HepG2 (cell line): ENCODE measurements around the gene ITIH1. TPM values are rescaled to one million over a fixed set of nuclear protein-coding genes. Genes with fewer than 3 reads are reported as not detected.

Experiments used
- CAMTA2 ChIP-seq: sonication (generic); formaldehyde crosslinking; IDR thresholded peaks from 2 replicates; pipeline ENCODE4 v1.4.0; 2020; ENCODE audit warnings: mild to moderate bottlenecking, missing genetic modification reagents, borderline replicate concordance
- DMAP1 ChIP-seq: IDR thresholded peaks from 2 replicates; pipeline ENCODE4 v1.6.1; 2016
- ETV6 ChIP-seq: sonication (generic); formaldehyde crosslinking; conservative IDR thresholded peaks from 2 replicates; pipeline ENCODE4 v1.4.0; 2020; ENCODE audit warnings: missing genetic modification reagents
- GTF2F1 ChIP-seq: fragments of 150-350 bp; IDR thresholded peaks from 2 replicates; pipeline ENCODE4 v1.6.1; 2014; ENCODE audit warnings: low read length
- GTF3A ChIP-seq: sonication (generic); formaldehyde crosslinking; conservative IDR thresholded peaks from 2 replicates; pipeline ENCODE4 v1.4.0; 2020; ENCODE audit warnings: mild to moderate bottlenecking, missing genetic modification reagents
- HDAC6 ChIP-seq: fragments of 200-600 bp; sonication (generic); IDR thresholded peaks from 2 replicates; pipeline ENCODE4 v1.7.0; 2017; ENCODE audit warnings: mild to moderate bottlenecking, antibody characterized with exemption, low read length, low read depth
- HHEX ChIP-seq: IDR thresholded peaks from 2 replicates; pipeline ENCODE4 v1.6.1; 2016; ENCODE audit warnings: control low read depth
- KDM2A ChIP-seq: sonication (generic); formaldehyde crosslinking; IDR thresholded peaks from 2 replicates; pipeline ENCODE4 v1.4.0; 2020; ENCODE audit warnings: low read depth, missing genetic modification reagents, borderline replicate concordance
- MXI1 ChIP-seq: IDR thresholded peaks from 3 replicates; pipeline ENCODE4 v1.6.1; 2012; ENCODE audit warnings: low read depth, low read length, inconsistent platforms, borderline replicate concordance
- NR2F2 ChIP-seq: IDR thresholded peaks from 2 replicates; pipeline ENCODE4 v1.6.1; 2012; ENCODE audit warnings: low read depth, inconsistent platforms, borderline replicate concordance
- RBM39 ChIP-seq: fragments of 200-400 bp; formaldehyde crosslinking; IDR thresholded peaks from one replicate; pipeline ENCODE4 v1.6.1; 2018; ENCODE audit warnings: antibody characterized with exemption, mild to moderate bottlenecking, low read depth, low read length; ENCODE audit not compliant: poor library complexity, severe bottlenecking
- RFX1 ChIP-seq: fragments of 450-650 bp; IDR thresholded peaks from 2 replicates; pipeline ENCODE4 v1.6.1; 2017
- RNF2 ChIP-seq: fragments of 450-650 bp; conservative IDR thresholded peaks from 2 replicates; pipeline ENCODE4 v1.6.1; 2016; ENCODE audit warnings: low read depth
- ZBTB38 ChIP-seq: sonication (generic); formaldehyde crosslinking; IDR thresholded peaks from 2 replicates; pipeline ENCODE4 v1.5.1; 2020; ENCODE audit warnings: mild to moderate bottlenecking, missing genetic modification reagents
- ZBTB7B ChIP-seq: sonication (generic); formaldehyde crosslinking; IDR thresholded peaks from 2 replicates; pipeline ENCODE4 v1.4.0; 2020; ENCODE audit warnings: missing genetic modification reagents
- ZFP41 ChIP-seq: sonication (generic); formaldehyde crosslinking; IDR thresholded peaks from 2 replicates; pipeline ENCODE4 v1.4.0; 2020; ENCODE audit warnings: mild to moderate bottlenecking, missing genetic modification reagents, borderline replicate concordance
- ZIK1 ChIP-seq: sonication (generic); formaldehyde crosslinking; IDR thresholded peaks from 2 replicates; pipeline ENCODE4 v1.5.0; 2020; ENCODE audit warnings: mild to moderate bottlenecking, low read depth, missing genetic modification reagents, borderline replicate concordance
- ZNF160 ChIP-seq: sonication (generic); formaldehyde crosslinking; IDR thresholded peaks from 2 replicates; pipeline ENCODE4 v1.8.0; 2022; ENCODE audit warnings: mild to moderate bottlenecking, inconsistent platforms, missing genetic modification reagents
- ZNF530 ChIP-seq: sonication (generic); formaldehyde crosslinking; IDR thresholded peaks from 2 replicates; pipeline ENCODE4 v1.5.0; 2020; ENCODE audit warnings: low read depth, mild to moderate bottlenecking, missing genetic modification reagents
- ZSCAN31 ChIP-seq: sonication (generic); formaldehyde crosslinking; IDR thresholded peaks from 2 replicates; pipeline ENCODE4 v1.5.0; 2020; ENCODE audit warnings: low read depth, mild to moderate bottlenecking, missing genetic modification reagents
- ZSCAN9 ChIP-seq: IDR thresholded peaks from 2 replicates; pipeline ENCODE4 v1.6.1; 2016; ENCODE audit warnings: borderline replicate concordance
- polyA plus RNA-seq, 8 experiments: library from polyadenylated mRNA; depleted of rRNA in 3 of 8; stranded (reverse) in 7 of 8; unstranded in 1 of 8; fragments of >200 nt; fragmentation: Illumina TruSeq in 4 of 8; extraction: Trizol in 4 of 8; gene quantifications; 2 replicates each; pipeline versions ENCODE4 v1.2.1 to v1.2.3, GENCODE V29; 2011 to 2016; ENCODE audit warnings: low read depth in 4 of 8, missing spikeins in 1 of 8, mixed read lengths in 1 of 8; ENCODE audit not compliant: insufficient read depth in 1 of 8
- total RNA-seq, 5 experiments: library from RNA; depleted of rRNA; stranded (reverse); fragments of >200 nt; fragmentation: Illumina TruSeq; extraction: Trizol; gene quantifications; 2 replicates each; pipeline ENCODE4 v1.2.3, GENCODE V29; 2016; ENCODE audit warnings: low read depth in 1 of 5
- TF ChIP-seq, protein P1 (sequence below): sonication (generic); formaldehyde crosslinking; IDR thresholded peaks from 2 replicates; pipeline ENCODE4 v1.5.0; 2020; ENCODE audit warnings: mild to moderate bottlenecking, missing genetic modification reagents
- TF ChIP-seq, protein P2 (sequence below): sonication (generic); formaldehyde crosslinking; IDR thresholded peaks from 2 replicates; pipeline ENCODE4 v1.5.1; 2020; ENCODE audit warnings: missing genetic modification reagents, mild to moderate bottlenecking, borderline replicate concordance
- TF ChIP-seq, protein P3 (sequence below): sonication (generic); formaldehyde crosslinking; IDR thresholded peaks from 2 replicates; pipeline ENCODE4 v1.5.0; 2020; ENCODE audit warnings: missing genetic modification reagents
- TF ChIP-seq, protein P4 (sequence below): IDR thresholded peaks from 2 replicates; pipeline ENCODE4 v1.6.1; 2016; ENCODE audit warnings: missing genetic modification reagents, missing compliant biosample characterization

Gene ITIH1
- total and polyA plus RNA-seq, 2 of the 13 experiments (the other 11 are each of a cell fraction or from before 2014, with no cell fraction given) = 12.3 to 19.6 TPM

DNA sequence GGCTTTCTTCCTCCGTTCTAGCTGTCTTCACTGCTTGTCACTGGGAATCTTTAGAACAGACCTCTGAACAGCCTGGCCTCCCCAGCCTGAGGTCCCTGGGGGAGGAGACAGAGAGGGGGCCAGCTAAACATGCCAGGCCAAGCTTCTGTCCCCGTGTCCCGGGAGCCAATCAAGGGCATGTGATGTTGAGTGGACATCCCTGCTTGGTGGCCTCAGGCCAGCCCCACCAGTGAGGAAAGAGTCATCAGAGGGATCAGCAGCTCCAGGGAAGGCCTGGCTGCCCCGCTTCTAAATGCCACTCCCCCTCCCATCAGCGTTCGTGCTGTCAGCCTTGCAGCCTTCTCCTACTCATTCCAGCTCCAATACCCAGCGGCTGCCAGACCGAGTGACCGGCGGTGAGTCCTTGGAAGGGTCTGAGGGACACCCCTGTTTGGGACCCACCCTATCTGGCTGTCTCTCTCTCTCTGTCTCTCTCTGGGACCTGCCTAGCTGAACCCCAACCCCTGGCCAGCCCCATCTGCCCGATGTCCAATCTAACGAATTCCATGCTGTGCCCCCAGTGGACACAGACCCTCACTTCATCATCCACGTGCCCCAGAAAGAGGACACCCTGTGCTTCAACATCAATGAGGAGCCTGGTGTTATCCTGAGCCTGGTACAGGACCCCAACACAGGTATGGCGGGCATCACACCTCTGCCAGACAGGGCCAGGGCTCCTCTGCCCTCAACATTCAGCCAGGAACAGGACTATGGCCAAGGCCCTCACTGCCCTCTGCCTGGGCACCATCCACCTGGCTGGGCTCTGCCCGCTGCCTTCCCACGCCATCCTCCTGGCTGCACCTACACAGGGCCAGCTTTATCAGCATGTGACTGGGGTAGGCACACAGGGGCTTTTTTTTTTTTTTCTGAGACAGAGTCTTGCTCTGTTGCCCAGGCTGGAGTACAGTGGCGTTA lies 10.6 kb downstream of the ITIH1 start (continued):
- TF ChIP-seq, protein P1, sequence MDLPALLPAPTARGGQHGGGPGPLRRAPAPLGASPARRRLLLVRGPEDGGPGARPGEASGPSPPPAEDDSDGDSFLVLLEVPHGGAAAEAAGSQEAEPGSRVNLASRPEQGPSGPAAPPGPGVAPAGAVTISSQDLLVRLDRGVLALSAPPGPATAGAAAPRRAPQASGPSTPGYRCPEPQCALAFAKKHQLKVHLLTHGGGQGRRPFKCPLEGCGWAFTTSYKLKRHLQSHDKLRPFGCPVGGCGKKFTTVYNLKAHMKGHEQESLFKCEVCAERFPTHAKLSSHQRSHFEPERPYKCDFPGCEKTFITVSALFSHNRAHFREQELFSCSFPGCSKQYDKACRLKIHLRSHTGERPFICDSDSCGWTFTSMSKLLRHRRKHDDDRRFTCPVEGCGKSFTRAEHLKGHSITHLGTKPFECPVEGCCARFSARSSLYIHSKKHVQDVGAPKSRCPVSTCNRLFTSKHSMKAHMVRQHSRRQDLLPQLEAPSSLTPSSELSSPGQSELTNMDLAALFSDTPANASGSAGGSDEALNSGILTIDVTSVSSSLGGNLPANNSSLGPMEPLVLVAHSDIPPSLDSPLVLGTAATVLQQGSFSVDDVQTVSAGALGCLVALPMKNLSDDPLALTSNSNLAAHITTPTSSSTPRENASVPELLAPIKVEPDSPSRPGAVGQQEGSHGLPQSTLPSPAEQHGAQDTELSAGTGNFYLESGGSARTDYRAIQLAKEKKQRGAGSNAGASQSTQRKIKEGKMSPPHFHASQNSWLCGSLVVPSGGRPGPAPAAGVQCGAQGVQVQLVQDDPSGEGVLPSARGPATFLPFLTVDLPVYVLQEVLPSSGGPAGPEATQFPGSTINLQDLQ = no peak
- no peak for TF ChIP-seq ZNF530 (CRISPR knock-in tag)
- 0 out of 2 replicates have a peak, but pooled peaks have one; percentile 13 for TF ChIP-seq NR2F2
- TF ChIP-seq ZIK1 (CRISPR knock-in tag) = no peak
- TF ChIP-seq RNF2 = no peak
- TF ChIP-seq CAMTA2 (CRISPR knock-in tag) = no peak
- TF ChIP-seq, protein P2, sequence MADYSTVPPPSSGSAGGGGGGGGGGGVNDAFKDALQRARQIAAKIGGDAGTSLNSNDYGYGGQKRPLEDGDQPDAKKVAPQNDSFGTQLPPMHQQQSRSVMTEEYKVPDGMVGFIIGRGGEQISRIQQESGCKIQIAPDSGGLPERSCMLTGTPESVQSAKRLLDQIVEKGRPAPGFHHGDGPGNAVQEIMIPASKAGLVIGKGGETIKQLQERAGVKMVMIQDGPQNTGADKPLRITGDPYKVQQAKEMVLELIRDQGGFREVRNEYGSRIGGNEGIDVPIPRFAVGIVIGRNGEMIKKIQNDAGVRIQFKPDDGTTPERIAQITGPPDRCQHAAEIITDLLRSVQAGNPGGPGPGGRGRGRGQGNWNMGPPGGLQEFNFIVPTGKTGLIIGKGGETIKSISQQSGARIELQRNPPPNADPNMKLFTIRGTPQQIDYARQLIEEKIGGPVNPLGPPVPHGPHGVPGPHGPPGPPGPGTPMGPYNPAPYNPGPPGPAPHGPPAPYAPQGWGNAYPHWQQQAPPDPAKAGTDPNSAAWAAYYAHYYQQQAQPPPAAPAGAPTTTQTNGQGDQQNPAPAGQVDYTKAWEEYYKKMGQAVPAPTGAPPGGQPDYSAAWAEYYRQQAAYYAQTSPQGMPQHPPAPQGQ = no peak
- no peak for TF ChIP-seq ZNF160 (CRISPR knock-in tag)
- TF ChIP-seq ZBTB38 (CRISPR knock-in tag) = no peak
- no peak for TF ChIP-seq ZSCAN31
- TF ChIP-seq DMAP1 (CRISPR knock-in tag) = no peak
- TF ChIP-seq, protein P3, sequence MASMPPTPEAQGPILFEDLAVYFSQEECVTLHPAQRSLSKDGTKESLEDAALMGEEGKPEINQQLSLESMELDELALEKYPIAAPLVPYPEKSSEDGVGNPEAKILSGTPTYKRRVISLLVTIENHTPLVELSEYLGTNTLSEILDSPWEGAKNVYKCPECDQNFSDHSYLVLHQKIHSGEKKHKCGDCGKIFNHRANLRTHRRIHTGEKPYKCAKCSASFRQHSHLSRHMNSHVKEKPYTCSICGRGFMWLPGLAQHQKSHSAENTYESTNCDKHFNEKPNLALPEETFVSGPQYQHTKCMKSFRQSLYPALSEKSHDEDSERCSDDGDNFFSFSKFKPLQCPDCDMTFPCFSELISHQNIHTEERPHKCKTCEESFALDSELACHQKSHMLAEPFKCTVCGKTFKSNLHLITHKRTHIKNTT (CRISPR knock-in tag) = no peak
- no peak for TF ChIP-seq GTF2F1
- TF ChIP-seq MXI1 = peak; percentile 33; the same call in 1 of the 3 replicates
- no peak for TF ChIP-seq RFX1
- TF ChIP-seq ZSCAN9 (CRISPR knock-in tag) = no peak
- TF ChIP-seq ZBTB7B (CRISPR knock-in tag) = no peak; the same call in 1 of the 2 replicates
- TF ChIP-seq, protein P4, sequence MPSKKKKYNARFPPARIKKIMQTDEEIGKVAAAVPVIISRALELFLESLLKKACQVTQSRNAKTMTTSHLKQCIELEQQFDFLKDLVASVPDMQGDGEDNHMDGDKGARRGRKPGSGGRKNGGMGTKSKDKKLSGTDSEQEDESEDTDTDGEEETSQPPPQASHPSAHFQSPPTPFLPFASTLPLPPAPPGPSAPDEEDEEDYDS (CRISPR knock-in tag) = 0 out of 2 replicates have a peak, but pooled peaks have one; percentile 22
- no peak for TF ChIP-seq RBM39
- TF ChIP-seq HHEX (CRISPR knock-in tag) = no peak
- TF ChIP-seq ETV6 (CRISPR knock-in tag) = no peak
- no peak for TF ChIP-seq KDM2A (CRISPR knock-in tag)
- TF ChIP-seq ZFP41 (CRISPR knock-in tag) = no peak
- TF ChIP-seq HDAC6 = no peak
- no peak for TF ChIP-seq GTF3A (CRISPR knock-in tag)
